Measurements from ENCODE around the gene MAGEC2. TPM values are rescaled to one million over a fixed set of nuclear protein-coding genes. Genes with fewer than 3 reads are reported as not detected.

The MAGEC2 gene
- total RNA-seq, 1 donor from 2014 or later, result not detected

DNA sequence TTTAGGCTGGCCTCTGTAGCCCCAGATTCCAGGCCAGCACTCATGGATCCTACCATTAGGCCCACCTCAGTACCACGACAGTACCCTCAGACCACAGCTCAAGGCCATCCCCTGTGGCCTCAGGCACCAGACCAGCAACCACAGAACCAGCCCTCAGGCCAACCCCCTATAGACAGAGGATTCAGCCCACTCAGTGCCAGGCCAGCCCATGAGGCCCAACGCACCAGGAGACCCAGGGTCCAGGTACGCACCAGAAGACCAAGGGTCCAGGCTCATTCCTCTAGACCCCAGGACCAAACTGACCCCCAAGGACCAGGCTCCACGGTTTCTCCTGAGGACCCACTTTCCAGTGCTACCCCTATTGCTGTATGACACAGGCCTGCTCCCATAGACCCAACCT is 39.5 kb upstream of the MAGEC2 start:
- Histone ChIP-seq H3K27me3 (ENCODE audit: control insufficient read depth, insufficient read depth, low read length) (no peaks in the 10 kb centered on the region), H3K36me3 (ENCODE audit: control insufficient read depth, insufficient read depth, low read length) (no peaks in the 10 kb centered on the region), H3K4me3 (ENCODE audit: low read depth, low read length) (no peak overlapping the region)
- TF ChIP-seq, protein P1, sequence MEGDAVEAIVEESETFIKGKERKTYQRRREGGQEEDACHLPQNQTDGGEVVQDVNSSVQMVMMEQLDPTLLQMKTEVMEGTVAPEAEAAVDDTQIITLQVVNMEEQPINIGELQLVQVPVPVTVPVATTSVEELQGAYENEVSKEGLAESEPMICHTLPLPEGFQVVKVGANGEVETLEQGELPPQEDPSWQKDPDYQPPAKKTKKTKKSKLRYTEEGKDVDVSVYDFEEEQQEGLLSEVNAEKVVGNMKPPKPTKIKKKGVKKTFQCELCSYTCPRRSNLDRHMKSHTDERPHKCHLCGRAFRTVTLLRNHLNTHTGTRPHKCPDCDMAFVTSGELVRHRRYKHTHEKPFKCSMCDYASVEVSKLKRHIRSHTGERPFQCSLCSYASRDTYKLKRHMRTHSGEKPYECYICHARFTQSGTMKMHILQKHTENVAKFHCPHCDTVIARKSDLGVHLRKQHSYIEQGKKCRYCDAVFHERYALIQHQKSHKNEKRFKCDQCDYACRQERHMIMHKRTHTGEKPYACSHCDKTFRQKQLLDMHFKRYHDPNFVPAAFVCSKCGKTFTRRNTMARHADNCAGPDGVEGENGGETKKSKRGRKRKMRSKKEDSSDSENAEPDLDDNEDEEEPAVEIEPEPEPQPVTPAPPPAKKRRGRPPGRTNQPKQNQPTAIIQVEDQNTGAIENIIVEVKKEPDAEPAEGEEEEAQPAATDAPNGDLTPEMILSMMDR (IDR thresholded peaks at IDR 0.05; ENCODE audit: insufficient read depth, low read length, severe bottlenecking), result no peak
- DNase-seq (ENCODE audit: low read depth) (no peak), FAIRE-seq (no peak)

DNA sequence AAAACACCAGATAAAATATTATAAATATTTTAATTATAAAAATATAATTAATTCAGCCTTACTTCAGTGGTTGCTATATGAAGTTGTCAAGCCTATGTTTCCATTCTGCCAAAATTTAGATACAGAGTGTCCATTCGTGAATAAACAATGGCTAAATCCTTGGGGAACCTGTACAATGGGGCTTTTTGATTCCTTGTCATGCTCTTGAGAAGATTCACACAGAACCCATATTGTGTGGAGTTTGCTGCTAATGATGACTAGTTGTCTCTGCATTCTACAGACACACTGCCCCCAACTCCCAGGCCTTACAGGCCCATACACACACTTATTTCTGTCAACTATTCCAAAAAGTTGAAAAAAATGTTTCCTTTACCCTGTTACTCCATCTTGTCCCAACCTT is 33.4 kb upstream of the MAGEC2 start:
- DNase-seq (ENCODE audit: low read depth) (no peak), FAIRE-seq (no peak)
- TF ChIP-seq, protein P1 (IDR thresholded peaks at IDR 0.05; ENCODE audit: insufficient read depth, low read length, severe bottlenecking), result no peak
- no peaks in the 10 kb centered on the region for H3K36me3 ChIP-seq (ENCODE audit: control insufficient read depth, insufficient read depth, low read length)
- no peak overlapping the region for H3K4me3 ChIP-seq (ENCODE audit: low read depth, low read length)
- no peaks in the 10 kb centered on the region for H3K27me3 ChIP-seq (ENCODE audit: control insufficient read depth, insufficient read depth, low read length)

DNA sequence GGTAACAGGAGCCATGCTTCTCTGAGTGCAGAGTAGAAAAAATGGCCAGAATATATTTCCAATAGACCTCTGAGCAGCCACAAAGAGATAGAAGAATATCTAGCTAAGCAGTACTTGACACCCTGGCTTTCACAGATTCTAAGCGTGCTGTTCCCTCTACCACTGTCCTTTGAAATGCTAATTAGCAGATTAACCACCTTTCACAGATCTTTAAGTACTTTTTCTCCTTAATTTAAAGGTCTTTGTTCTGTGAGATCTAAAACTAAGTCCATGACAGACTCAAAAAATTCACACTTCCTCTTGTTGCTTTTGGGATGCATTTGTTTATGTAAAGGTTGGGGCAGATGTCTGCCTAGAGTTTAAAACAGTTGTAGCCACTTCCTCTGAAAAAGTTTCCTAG is 28.3 kb upstream of the MAGEC2 start:
- Histone ChIP-seq H3K4me3 (ENCODE audit: low read depth, low read length) (no peak overlapping the region), H3K27me3 (ENCODE audit: control insufficient read depth, insufficient read depth, low read length) (no peaks in the 10 kb centered on the region), H3K36me3 (ENCODE audit: control insufficient read depth, insufficient read depth, low read length) (no peaks in the 10 kb centered on the region)
- DNase-seq (ENCODE audit: low read depth) (no peak), FAIRE-seq (no peak)
- TF ChIP-seq, protein P1 (IDR thresholded peaks at IDR 0.05; ENCODE audit: insufficient read depth, low read length, severe bottlenecking), result no peak

DNA sequence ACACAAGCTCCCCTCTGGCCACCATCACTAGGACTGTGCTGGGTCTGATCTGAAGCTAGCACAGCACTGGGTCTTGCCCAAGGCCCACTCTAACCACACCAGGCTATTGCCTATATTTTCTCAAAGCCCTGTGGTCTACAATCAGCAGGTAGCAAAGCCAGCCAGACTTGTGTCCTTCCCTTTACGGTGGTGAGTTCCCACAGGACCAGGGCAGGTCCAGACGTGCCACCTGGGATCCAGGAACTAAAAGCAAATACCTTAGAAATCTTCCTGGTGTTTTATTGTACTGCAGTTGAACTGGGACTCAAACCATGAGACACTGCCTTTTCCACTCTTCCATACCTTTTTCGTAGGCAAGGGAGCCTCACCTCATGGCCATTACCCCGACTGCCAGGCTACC is 9.0 kb upstream of the MAGEC2 start:
- TF ChIP-seq, protein P1 (IDR thresholded peaks at IDR 0.05; ENCODE audit: insufficient read depth, low read length, severe bottlenecking), result no peak
- FAIRE-seq (no peak), DNase-seq (ENCODE audit: low read depth) (peak; percentile 62)
- H3K36me3 ChIP-seq (ENCODE audit: control insufficient read depth, insufficient read depth, low read length), result no peaks in the 10 kb centered on the region
- no peaks in the 10 kb centered on the region for H3K27me3 ChIP-seq (ENCODE audit: control insufficient read depth, insufficient read depth, low read length)
- H3K4me3 ChIP-seq (ENCODE audit: low read depth, low read length), result no peak overlapping the region

DNA sequence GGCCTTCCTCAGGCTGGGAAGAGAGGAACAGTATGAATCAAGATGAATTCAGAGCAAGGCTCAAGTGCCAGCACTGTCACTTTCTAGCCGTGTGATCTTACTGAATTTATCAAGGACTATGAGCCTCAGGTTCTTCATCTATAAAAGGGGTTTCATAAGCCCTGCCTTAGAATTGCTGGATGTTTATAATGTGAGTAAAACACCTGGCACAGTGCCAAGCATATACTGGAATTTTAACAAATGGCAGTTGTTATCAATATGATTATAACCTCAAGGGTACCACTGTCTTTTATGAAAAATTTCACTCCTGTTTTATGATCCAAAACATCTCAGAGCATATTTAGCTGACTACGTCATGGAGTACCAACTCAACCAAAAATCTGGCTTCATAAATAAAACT is 4.0 kb downstream of the MAGEC2 start:
- no peaks in the 10 kb centered on the region for H3K27me3 ChIP-seq (ENCODE audit: control insufficient read depth, insufficient read depth, low read length)
- H3K36me3 ChIP-seq (ENCODE audit: control insufficient read depth, insufficient read depth, low read length), result no peaks in the 10 kb centered on the region
- FAIRE-seq (no peak), DNase-seq (ENCODE audit: low read depth) (peak; percentile 1)
- TF ChIP-seq, protein P1 (IDR thresholded peaks at IDR 0.05; ENCODE audit: insufficient read depth, low read length, severe bottlenecking), result no peak
- H3K4me3 ChIP-seq (ENCODE audit: low read depth, low read length), result no peak overlapping the region

DNA sequence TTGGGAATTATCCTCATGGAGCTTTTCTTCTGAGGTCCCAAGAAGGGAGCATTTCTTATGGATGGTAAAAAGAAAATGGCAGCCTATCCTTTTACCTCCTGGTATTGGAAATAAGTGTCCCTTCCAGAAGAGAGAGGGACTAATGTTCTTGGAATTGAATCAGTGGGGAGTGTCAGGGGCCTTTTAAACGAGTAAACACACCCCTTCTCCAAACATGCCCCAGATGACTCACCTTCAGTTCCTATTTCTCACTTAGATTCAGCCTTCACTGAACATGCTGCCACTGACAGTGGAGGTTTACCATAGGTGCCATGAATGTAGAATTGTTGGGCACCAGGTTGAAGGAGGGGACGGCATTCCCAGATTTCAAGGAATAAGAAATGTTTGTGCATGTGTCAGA is 19.0 kb downstream of the MAGEC2 start:
- TF ChIP-seq, protein P1 (IDR thresholded peaks at IDR 0.05; ENCODE audit: insufficient read depth, low read length, severe bottlenecking), result no peak
- Histone ChIP-seq H3K27me3 (ENCODE audit: control insufficient read depth, insufficient read depth, low read length) (no peaks in the 10 kb centered on the region), H3K36me3 (ENCODE audit: control insufficient read depth, insufficient read depth, low read length) (no peaks in the 10 kb centered on the region), H3K4me3 (ENCODE audit: low read depth, low read length) (no peak overlapping the region)
- DNase-seq (ENCODE audit: low read depth) (peak; percentile 56), FAIRE-seq (peak; percentile 92)

All from bronchial epithelial cell (primary cell).